GM18909 (cell line): ENCODE results near the gene C2CD2.

Experiments used
- ATAC-seq: cut with Tn5 transposase; IDR thresholded peaks from one replicate; pipeline ENCODE4 v1.9.1; 2021; ENCODE audit warnings: mild to moderate bottlenecking; ENCODE audit not compliant: unreplicated experiment, poor library complexity

C2CD2 gene

DNA sequence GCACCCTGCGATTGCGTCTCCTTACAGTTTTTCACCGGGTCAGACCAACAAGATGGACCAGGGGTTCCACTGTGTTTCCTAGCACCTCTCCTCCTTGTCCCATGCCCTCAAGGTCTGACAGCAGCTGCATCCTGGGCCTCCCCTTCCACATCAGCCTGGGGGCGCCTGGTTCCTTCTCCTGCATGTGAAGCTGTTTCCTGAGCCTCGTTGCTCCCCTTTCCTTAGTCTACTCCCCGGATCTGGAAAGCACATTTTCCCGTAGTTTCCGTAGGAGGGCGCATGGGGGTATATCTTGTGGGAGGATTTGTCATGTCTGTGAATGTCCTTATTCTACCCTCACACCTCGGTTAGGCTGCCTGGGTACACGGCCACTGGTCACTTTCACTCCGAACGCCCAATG, 80.8 kb downstream of the C2CD2 start:
- ATAC-seq = no peak

DNA sequence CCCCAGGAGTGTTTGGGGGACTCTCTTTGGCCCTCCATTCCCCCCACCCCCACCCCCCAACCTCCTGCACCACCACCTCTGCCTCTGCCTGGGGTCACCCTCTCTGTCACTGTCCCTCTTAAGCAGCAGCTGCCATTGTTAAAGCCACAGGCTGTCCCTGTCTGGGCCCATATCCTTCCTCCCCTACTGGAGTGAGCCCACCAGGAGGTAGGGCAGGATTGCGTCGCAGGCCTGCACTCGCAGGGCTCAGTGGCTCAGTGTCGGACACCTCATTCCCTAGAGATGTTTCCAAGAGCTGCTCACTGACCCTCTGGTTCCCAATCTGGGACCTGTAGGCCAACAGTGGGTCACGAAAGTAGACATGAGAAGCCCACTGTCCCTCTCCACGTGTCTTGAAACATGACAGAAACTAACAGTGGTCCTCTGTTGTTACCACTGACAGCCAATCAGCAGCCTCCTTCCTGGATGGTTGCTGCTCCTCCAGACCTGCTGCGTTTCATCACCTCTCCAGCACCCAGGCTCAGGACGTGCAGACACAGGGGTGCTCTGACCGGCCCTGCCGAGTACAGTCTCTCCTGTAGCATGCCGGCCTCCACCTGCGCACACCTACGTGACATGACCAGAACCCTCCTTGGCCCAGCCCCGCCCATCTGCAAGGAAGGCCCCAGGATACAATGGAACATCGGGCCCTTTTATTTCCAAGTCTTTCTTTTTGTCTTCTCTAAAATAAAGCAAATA, 82.4 kb downstream of the C2CD2 start:
- ATAC-seq = no peak

DNA sequence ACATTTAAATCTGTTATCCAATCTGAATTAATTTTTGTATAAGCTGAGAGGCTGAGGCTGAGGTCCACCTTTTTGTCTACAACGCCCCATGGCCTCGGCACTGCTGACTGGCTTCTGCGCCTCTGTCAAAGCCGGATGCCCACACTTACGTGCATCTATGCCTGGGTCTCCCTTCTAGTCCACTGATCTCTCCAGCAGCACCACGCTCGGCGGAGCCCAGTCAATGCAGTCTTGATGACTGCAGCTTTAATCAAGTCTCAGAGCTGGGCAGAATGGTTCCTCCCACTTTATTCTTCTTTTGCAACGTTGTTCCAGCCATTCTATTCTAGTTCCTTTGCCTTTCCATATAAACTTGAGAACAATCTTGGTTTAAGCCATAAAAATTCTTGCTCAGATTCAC, 84.0 kb downstream of the C2CD2 start:
- ATAC-seq = no peak

- ATAC-seq = peak; percentile 45
These were observed 85.6 kb downstream of the C2CD2 start for GRCh38 chr21:41868062-41868710.

GRCh38 chr21:41867313-41867712, 86.5 kb downstream of the C2CD2 start:
- no peak for ATAC-seq

DNA sequence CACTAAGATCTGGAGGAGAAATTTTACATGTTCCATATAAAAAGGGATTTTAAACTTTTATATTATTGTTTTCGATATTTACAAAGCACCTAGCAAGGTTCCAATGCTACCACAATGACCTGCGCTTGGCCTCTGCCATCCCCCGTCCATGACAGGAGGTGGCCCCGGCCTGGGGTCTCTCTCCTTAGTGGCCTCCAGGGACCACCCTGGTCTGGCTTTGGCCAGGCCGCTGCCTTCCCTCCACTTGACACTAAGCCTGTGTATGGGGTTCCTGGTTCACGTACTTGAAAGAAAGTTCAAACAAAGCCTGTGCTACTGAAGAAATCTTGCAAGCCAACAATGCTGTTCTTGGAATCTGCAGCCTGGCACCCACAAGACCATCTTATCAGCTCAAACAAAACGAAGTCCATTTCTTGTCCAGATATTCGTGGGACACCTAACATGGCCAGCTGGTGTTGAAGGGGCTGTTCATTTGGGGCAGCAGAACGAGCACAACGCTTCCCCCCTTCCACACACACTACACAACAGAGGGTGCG, 87.5 kb downstream of the C2CD2 start:
- no peak for ATAC-seq

GRCh38 chr21:41865002-41865777, 88.6 kb downstream of the C2CD2 start:
- ATAC-seq = peak; percentile 65

DNA sequence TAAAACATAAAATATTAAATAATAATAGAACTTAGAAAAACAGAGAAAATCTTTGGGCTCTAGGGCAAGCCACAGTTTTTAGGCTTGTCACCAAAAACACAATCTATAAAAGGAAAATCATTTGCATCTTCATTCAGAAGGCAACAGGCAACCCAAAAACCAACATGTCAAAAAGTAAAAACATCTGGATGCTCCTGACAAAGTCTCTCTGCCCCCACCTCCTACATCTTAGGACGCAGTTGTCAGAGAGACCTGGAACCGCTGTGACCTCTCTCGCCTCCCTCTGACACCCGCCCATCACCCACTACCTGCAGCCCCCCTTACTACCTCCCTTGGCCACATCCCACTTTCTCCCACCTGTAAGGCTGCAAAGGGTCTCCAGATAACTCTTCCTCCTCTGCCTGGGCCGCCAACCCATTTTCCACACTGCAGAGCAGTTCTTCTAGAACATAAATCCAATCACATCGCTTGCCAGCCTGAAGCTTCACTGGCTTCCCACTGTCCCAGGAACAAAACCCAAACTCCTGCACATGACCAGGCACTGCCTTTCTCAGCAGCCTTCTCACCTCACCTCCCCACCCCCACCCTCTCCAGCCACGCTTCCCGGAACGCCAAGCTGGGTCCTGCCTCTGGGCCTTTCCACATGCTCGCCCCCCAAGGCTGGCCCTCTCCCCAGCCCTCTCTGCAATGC, 89.4 kb downstream of the C2CD2 start:
- ATAC-seq = no peak

- ATAC-seq = no peak
These were observed 90.4 kb downstream of the C2CD2 start for GRCh38 chr21:41863439-41863740.

- no peak for ATAC-seq
These were observed 91.8 kb downstream of the C2CD2 start for GRCh38 chr21:41861987-41862386.

DNA sequence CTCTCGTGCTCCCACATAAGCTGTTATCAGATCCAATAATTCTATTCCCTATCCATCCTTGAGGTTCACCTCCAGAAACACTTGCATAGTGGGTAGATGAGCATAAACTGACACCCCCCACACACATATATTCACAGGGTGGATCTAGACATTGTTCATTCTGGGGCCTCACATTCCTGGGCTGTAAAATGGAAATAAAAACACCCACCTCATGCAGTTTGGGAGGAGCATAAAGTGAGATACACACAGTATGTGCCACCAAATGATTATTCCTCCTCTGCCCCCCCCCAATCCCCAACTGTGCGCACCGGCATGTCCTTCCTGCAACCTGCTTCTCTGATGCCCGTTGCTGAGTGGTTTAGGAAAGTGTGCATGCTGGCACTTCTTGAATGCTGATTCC, 92.6 kb downstream of the C2CD2 start:
- no peak for ATAC-seq

GRCh38 chr21:41859297-41859980, 94.4 kb downstream of the C2CD2 start:
- no peak for ATAC-seq

DNA sequence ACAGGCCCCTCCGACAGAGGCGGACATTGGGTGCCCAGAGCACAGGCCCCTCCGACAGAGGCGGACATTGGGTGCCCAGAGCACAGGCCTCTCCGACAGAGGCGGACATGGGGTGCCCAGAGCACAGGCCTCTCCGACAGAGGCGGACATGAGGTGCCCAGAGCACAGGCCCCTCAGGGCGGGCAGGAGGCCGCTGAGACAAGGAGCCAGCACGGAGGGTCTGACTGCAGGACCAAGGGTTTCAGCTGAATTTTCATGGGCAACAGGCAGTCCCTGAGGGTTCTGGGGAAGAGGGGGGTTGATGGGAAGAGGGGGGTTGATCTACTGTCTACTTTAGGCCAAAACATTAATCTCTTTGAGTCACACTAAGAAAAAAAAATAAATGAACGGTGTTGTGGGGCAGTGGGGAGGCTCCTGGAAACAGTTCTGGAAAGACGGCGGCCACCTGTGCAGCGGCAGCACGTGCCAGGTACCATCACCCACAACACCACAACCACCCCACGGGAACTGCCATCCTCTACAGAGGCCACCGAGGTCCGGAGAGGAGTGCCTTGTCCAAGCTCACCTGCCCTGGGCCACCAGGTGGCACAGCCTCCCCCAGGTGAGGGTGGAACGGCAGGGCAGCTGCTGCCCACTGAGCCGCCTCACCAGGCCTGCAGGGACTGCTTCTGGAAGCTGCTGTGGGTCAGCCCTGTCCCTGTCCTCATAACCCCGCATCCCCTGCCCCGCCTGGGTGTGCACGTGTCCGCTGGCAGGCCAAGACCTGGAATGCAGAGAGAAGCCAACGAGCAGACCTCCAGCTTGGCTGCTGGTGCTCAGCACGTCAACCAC, 95.1 kb downstream of the C2CD2 start:
- no peak for ATAC-seq

- no peak for ATAC-seq
These were observed 96.0 kb downstream of the C2CD2 start for GRCh38 chr21:41857771-41858300.

GRCh38 chr21:41856572-41856971, 97.2 kb downstream of the C2CD2 start:
- no peak for ATAC-seq

- no peak for ATAC-seq
These were observed 99.3 kb downstream of the C2CD2 start for GRCh38 chr21:41854426-41854995.

- no peak for ATAC-seq
These were observed 100.9 kb downstream of the C2CD2 start for GRCh38 chr21:41852929-41853320.

DNA sequence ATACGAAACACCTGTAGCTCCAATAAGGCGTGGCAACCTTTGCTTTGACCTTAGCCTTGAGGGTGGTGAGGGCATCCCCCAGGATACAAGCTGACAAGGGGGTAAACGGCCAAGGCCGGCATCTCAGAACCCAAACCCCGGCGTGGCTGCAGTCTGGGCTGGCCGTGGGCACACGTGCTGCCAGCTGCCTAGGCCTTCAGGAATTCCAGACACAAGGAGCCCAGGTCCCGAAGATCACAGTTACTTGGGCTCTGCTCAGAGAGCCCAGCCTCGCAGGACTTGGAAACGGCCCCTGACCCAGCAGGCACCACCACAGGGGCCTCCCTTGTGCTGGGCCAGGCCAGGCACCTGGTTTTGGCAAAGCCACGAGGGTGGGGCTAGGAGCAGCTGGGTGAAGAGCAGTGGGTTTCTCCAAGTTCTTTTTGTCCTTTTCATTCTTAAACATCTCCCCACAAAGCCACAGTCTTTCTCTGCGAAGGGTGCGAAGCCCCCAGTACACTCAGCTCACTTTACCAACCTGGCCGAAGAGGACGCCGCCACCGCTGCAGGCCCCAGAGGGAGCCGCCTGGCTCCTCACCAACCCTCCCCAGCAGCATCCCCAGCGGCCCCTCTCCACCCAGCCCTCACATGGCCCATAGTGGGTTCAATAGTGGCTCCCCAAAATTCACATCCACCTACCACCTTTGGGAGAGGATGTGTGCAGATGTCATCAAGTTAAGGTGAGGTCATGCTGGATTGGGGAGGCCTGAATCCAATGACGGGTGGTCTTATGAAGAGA, 101.5 kb downstream of the C2CD2 start:
- no peak for ATAC-seq
